Liver (tissue), 3 donors: ENCODE data around the gene SLMAP.

Source experiments
- ATF3 ChIP-seq: IDR thresholded peaks from 2 replicates; pipeline ENCODE4 v1.6.1; 2016; ENCODE audit warnings: antibody characterized with exemption
- CTCF ChIP-seq: fragments of 150-350 bp; IDR thresholded peaks from 2 replicates; pipeline ENCODE4 v1.5.1; 2017; ENCODE audit warnings: improper control_type of control experiment, low read depth, low read length; ENCODE audit not compliant: missing input control
- EGR1 ChIP-seq, 2 donors: IDR thresholded peaks; 2 replicates each; pipeline ENCODE4 v1.6.1; 2016 to 2018; ENCODE audit warnings: antibody characterized with exemption in 2 of 2, low read depth in 2 of 2
- FOXA1 ChIP-seq: IDR thresholded peaks from 2 replicates; pipeline ENCODE4 v1.6.1; 2016; ENCODE audit warnings: antibody characterized with exemption
- HNF4G ChIP-seq: IDR thresholded peaks from 2 replicates; pipeline ENCODE4 v1.6.1; 2016; ENCODE audit warnings: antibody characterized with exemption
- JUND ChIP-seq, 2 donors: IDR thresholded peaks; 2 replicates each; pipeline ENCODE4 v1.6.1; 2016; ENCODE audit warnings: antibody characterized with exemption in 2 of 2
- MAX ChIP-seq: IDR thresholded peaks from 2 replicates; pipeline ENCODE4 v1.6.1; 2016; ENCODE audit warnings: antibody characterized with exemption
- NR2F2 ChIP-seq: IDR thresholded peaks from 2 replicates; pipeline ENCODE4 v1.6.1; 2016; ENCODE audit warnings: antibody characterized with exemption
- RAD21 ChIP-seq, 2 donors: IDR thresholded peaks; 2 replicates each; pipeline ENCODE4 v1.6.1; 2016; ENCODE audit warnings: antibody characterized with exemption in 2 of 2, mild to moderate bottlenecking in 2 of 2
- REST ChIP-seq: IDR thresholded peaks from 2 replicates; pipeline ENCODE4 v1.6.1; 2016; ENCODE audit warnings: antibody characterized with exemption, mild to moderate bottlenecking
- YY1 ChIP-seq: IDR thresholded peaks from 2 replicates; pipeline ENCODE4 v1.6.1; 2016; ENCODE audit warnings: antibody characterized with exemption, mild to moderate bottlenecking
- donor health status: healthy.
- donor health status: healthy.

GRCh38 chr3:57738391-57738790, 17.7 kb upstream of the SLMAP start:
- no peak for TF ChIP-seq EGR1 (IDR thresholded peaks at IDR 0.05; ENCODE audit: low read depth in 2 of 2)
- TF ChIP-seq HNF4G = no peak
- no peak for TF ChIP-seq JUND (IDR thresholded peaks at IDR 0.05)
- no peak for TF ChIP-seq ATF3
- no peak for TF ChIP-seq CTCF
- TF ChIP-seq RAD21 (IDR thresholded peaks at IDR 0.05) = no peak
- no peak for TF ChIP-seq YY1
- no peak for TF ChIP-seq REST
- TF ChIP-seq FOXA1 = no peak
- TF ChIP-seq NR2F2 = no peak
- TF ChIP-seq MAX = no peak
